ENCODE data around the gene PTCD2.

GRCh38 chr5:72326306-72326649 lies 6.1 kb downstream of the PTCD2 start:
- TF ChIP-seq, protein P1, sequence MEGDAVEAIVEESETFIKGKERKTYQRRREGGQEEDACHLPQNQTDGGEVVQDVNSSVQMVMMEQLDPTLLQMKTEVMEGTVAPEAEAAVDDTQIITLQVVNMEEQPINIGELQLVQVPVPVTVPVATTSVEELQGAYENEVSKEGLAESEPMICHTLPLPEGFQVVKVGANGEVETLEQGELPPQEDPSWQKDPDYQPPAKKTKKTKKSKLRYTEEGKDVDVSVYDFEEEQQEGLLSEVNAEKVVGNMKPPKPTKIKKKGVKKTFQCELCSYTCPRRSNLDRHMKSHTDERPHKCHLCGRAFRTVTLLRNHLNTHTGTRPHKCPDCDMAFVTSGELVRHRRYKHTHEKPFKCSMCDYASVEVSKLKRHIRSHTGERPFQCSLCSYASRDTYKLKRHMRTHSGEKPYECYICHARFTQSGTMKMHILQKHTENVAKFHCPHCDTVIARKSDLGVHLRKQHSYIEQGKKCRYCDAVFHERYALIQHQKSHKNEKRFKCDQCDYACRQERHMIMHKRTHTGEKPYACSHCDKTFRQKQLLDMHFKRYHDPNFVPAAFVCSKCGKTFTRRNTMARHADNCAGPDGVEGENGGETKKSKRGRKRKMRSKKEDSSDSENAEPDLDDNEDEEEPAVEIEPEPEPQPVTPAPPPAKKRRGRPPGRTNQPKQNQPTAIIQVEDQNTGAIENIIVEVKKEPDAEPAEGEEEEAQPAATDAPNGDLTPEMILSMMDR (conservative IDR thresholded peaks at IDR 0.05; ENCODE audit: low read length) = no peak
- TF ChIP-seq EZH2phosphoT487 (IDR thresholded peaks at IDR 0.05; ENCODE audit: borderline replicate concordance) = no peak
